HG03354 (cell line): ENCODE measurements around the gene GYS2.
A peak's percentile ranks its signal among the peaks of the same experiment; 100 is the strongest.

Experiments used
- ATAC-seq: cut with Tn5 transposase; IDR thresholded peaks from one replicate; pipeline ENCODE4 v1.9.1; 2021; ENCODE audit warnings: mild to moderate bottlenecking; ENCODE audit not compliant: unreplicated experiment, poor library complexity, severe bottlenecking

The GYS2 gene

GRCh38 chr12:21561158-21561557 is 43.5 kb downstream of the GYS2 start:
- ATAC-seq = no peak

GRCh38 chr12:21559855-21560569 is 44.6 kb downstream of the GYS2 start:
- no peak for ATAC-seq

- no peak for ATAC-seq
Measured at GRCh38 chr12:21558100-21558679, 46.5 kb downstream of the GYS2 start.

GRCh38 chr12:21553329-21553675 is 51.3 kb downstream of the GYS2 start:
- no peak for ATAC-seq

- ATAC-seq = no peak
Measured at GRCh38 chr12:21552635-21553328, 51.9 kb downstream of the GYS2 start.

GRCh38 chr12:21551841-21552465 is 52.7 kb downstream of the GYS2 start:
- no peak for ATAC-seq

- no peak for ATAC-seq
Measured at GRCh38 chr12:21547437-21547836, 57.2 kb downstream of the GYS2 start.

- no peak for ATAC-seq
Measured at GRCh38 chr12:21546716-21547115, 57.9 kb downstream of the GYS2 start.

- no peak for ATAC-seq
Measured at GRCh38 chr12:21545557-21545956, 59.1 kb downstream of the GYS2 start.

GRCh38 chr12:21543151-21543550 is 61.5 kb downstream of the GYS2 start:
- ATAC-seq = no peak

GRCh38 chr12:21542403-21542802 is 62.2 kb downstream of the GYS2 start:
- ATAC-seq = no peak

GRCh38 chr12:21541773-21542172 is 62.9 kb downstream of the GYS2 start:
- no peak for ATAC-seq

- peak; percentile 42 for ATAC-seq
Measured at GRCh38 chr12:21539797-21540196, 64.8 kb downstream of the GYS2 start.

GRCh38 chr12:21538061-21538653 is 66.5 kb downstream of the GYS2 start:
- no peak for ATAC-seq

GRCh38 chr12:21529456-21529855 is 75.2 kb downstream of the GYS2 start:
- no peak for ATAC-seq

GRCh38 chr12:21528953-21529352 is 75.7 kb downstream of the GYS2 start:
- ATAC-seq = no peak

- ATAC-seq = peak; percentile 89
Measured at GRCh38 chr12:21527451-21528180, 77.0 kb downstream of the GYS2 start.

- ATAC-seq = no peak
Measured at GRCh38 chr12:21526721-21527345, 77.8 kb downstream of the GYS2 start.

- no peak for ATAC-seq
Measured at GRCh38 chr12:21526053-21526452, 78.6 kb downstream of the GYS2 start, which contains the start of gene SPX. TSS of gene SPX (plus strand) at chr12:21526296. CDS start at chr12:21526473, 177 bp downstream.
